ENCODE measurements around the gene TXNDC11.

- TF ChIP-seq POLR2A (IDR thresholded peaks at IDR 0.05; ENCODE audit: low read depth, low read length) = no peak
- TF ChIP-seq POLR2AphosphoS5 (IDR thresholded peaks at IDR 0.05; ENCODE audit: low read depth, low read length) = no peak
These were observed 85.1 kb downstream of the TXNDC11 start for GRCh38 chr16:11657556-11657955.
